AG04450 (cell line): ENCODE data around the gene PBX2. TPM values are rescaled to one million over a fixed set of nuclear protein-coding genes. Genes with fewer than 3 reads are reported as not detected.

Source experiments
- CTCF ChIA-PET: fragments of 300-600, 350-600 bp; formaldehyde crosslinking; extraction: SDS; loops from one replicate; lab custom pipeline; 2022; ENCODE audit warnings: antibody characterized with exemption, inconsistent platforms; lab: Charles Lee
- POLR2A ChIA-PET: fragments of 350-600 bp; formaldehyde crosslinking; extraction: SDS; loops from one replicate; lab custom pipeline; 2021; ENCODE audit warnings: antibody characterized with exemption, inconsistent platforms; lab: Yijun Ruan, JAX
- DNase-seq: peaks from one replicate; pipeline ENCODE4 v3.0.0-alpha.2; 2011; ENCODE audit warnings: low read depth, low spot score
- H3K27ac ChIP-seq: one replicate; pipeline ENCODE4 v1.5.1; 2012; ENCODE audit warnings: low read depth, low read length, control low read depth
- H3K27me3 ChIP-seq: one replicate; pipeline ENCODE4 v1.6.0; 2012; ENCODE audit warnings: low read length; ENCODE audit not compliant: control insufficient read depth, insufficient read depth
- H3K4me3 ChIP-seq: 2 replicates; pipeline ENCODE4 v1.5.1; 2011; ENCODE audit warnings: mild to moderate bottlenecking, low read depth, low read length, control low read depth
- H3K9me3 ChIP-seq: 2 replicates; pipeline ENCODE4 v1.5.1; 2012; ENCODE audit warnings: low read length; ENCODE audit not compliant: control insufficient read depth, insufficient read depth
- CTCF ChIP-seq: IDR thresholded peaks from 2 replicates; pipeline ENCODE4 v1.5.1; 2011; ENCODE audit warnings: low read depth, low read length, control low read depth, inconsistent platforms
- polyA plus RNA-seq: library from polyadenylated mRNA; depleted of rRNA; stranded (reverse); fragments of >200 nt; gene quantifications from 2 replicates; pipeline ENCODE4 v1.2.3, GENCODE V29; 2011

The PBX2 gene
- polyA plus RNA-seq, 1 experiment: 56.5 TPM

GRCh38 chr6:32218167-32218566, 28.2 kb upstream of the PBX2 start:
- DNase-seq: no peak
- Histone ChIP-seq H3K4me3 (no peak overlapping the region), H3K27me3 (peaks cover 32% of the 10 kb centered on the region), H3K27ac (no peak overlapping the region), H3K9me3 (no peaks in the 10 kb centered on the region)
- CTCF ChIA-PET: no interaction called here
- POLR2A ChIA-PET: no interaction called here
- TF ChIP-seq CTCF: no peak

- Histone ChIP-seq H3K27me3 (peaks cover 29% of the 10 kb centered on the region), H3K27ac (no peak overlapping the region), H3K4me3 (no peak overlapping the region), H3K9me3 (no peaks in the 10 kb centered on the region)
- TF ChIP-seq CTCF: no peak
- ChIA-PET CTCF (no interaction called here), POLR2A (no interaction called here)
- DNase-seq: no peak
These were observed 27.0 kb upstream of the PBX2 start for GRCh38 chr6:32216998-32217397.

GRCh38 chr6:32216285-32216684, 26.3 kb upstream of the PBX2 start:
- no peak for TF ChIP-seq CTCF
- no peak overlapping the region for H3K27ac ChIP-seq
- POLR2A ChIA-PET: no interaction called here
- DNase-seq: no peak
- no peaks in the 10 kb centered on the region for H3K9me3 ChIP-seq
- H3K4me3 ChIP-seq: no peak overlapping the region
- H3K27me3 ChIP-seq: peaks cover 23% of the 10 kb centered on the region
- CTCF ChIA-PET: no interaction called here

- Histone ChIP-seq H3K27ac (no peak overlapping the region), H3K4me3 (no peak overlapping the region), H3K9me3 (no peaks in the 10 kb centered on the region), H3K27me3 (peaks cover 22% of the 10 kb centered on the region)
- TF ChIP-seq CTCF: no peak
- DNase-seq: no peak
- CTCF ChIA-PET: no interaction called here
- POLR2A ChIA-PET: interaction anchor here (0.6 kb wide), 1 partner anchor 9 kb away, joined by 3 read pairs; no protein-coding TSS in a partner anchor
These were observed 25.6 kb upstream of the PBX2 start for GRCh38 chr6:32215617-32216016.

- POLR2A ChIA-PET: no interaction called here
- H3K27me3 ChIP-seq: peaks cover 16% of the 10 kb centered on the region
- H3K4me3 ChIP-seq: no peak overlapping the region
- H3K27ac ChIP-seq: no peak overlapping the region
- H3K9me3 ChIP-seq: no peaks in the 10 kb centered on the region
- CTCF ChIA-PET: no interaction called here
- no peak for TF ChIP-seq CTCF
- DNase-seq: no peak
These were observed 24.1 kb upstream of the PBX2 start for GRCh38 chr6:32214126-32214525.
